CD4-positive, alpha-beta memory T cell (primary cell): ENCODE results near the gene SLC66A3. TPM values are rescaled to one million over a fixed set of nuclear protein-coding genes. Genes with fewer than 3 reads are reported as not detected.
A peak's percentile ranks its signal among the peaks of the same experiment; 100 is the strongest.

ENCODE experiments used
- CTCF ChIA-PET: fragments of 350-600 bp; sonication (Branson Sonifier 250); formaldehyde crosslinking; loops from one replicate; lab custom pipeline; 2021; ENCODE audit warnings: inconsistent platforms; ENCODE audit not compliant: partially characterized antibody; lab: Charles Lee
- POLR2A ChIA-PET: fragments of 350-600 bp; sonication (Branson Sonifier 250); formaldehyde crosslinking; loops from one replicate; lab custom pipeline; 2021; ENCODE audit not compliant: partially characterized antibody; lab: Charles Lee
- DNase-seq, 5 donors: peaks; one replicate each; pipeline versions ENCODE4 v3.0.0 to v3.0.0-alpha.2; 2020 to 2022; ENCODE audit warnings: mixed read lengths in 1 of 5
- H3K27ac ChIP-seq: one replicate; pipeline ENCODE4 v1.7.0; 2013; ENCODE audit warnings: low read depth, low read length
- H3K27me3 ChIP-seq: 2 replicates; pipeline ENCODE4 v1.7.0; 2013; ENCODE audit warnings: mild to moderate bottlenecking, low read length, moderate library complexity; ENCODE audit not compliant: insufficient read depth
- H3K36me3 ChIP-seq: 2 replicates; pipeline ENCODE4 v1.7.0; 2013; ENCODE audit warnings: mild to moderate bottlenecking, low read length, moderate library complexity; ENCODE audit not compliant: insufficient read depth
- H3K4me1 ChIP-seq: 2 replicates; pipeline ENCODE4 v1.7.0; 2013; ENCODE audit warnings: mild to moderate bottlenecking, low read length, moderate library complexity; ENCODE audit not compliant: insufficient read depth
- H3K4me3 ChIP-seq, 2 donors: one replicate each; pipeline ENCODE4 v1.7.0; 2013; ENCODE audit warnings: low read length in 2 of 2, mild to moderate bottlenecking in 1 of 2
- H3K9me3 ChIP-seq, 2 donors: one replicate each; pipeline ENCODE4 v1.7.0; 2013; ENCODE audit warnings: low read length in 2 of 2, control low read depth in 1 of 2; ENCODE audit not compliant: control insufficient read depth in 1 of 2
- H3K27ac Mint-ChIP-seq, 7 donors: one replicate each; pipeline ENCODE4 v1.8.0; 2020 to 2021; ENCODE audit warnings: mixed read lengths in 7 of 7, mild to moderate bottlenecking in 6 of 7, inconsistent platforms in 3 of 7, moderate library complexity in 3 of 7
- H3K27me3 Mint-ChIP-seq, 2 donors: one replicate each; pipeline ENCODE4 v1.8.0; 2020 to 2021; ENCODE audit warnings: mixed read lengths in 2 of 2
- H3K36me3 Mint-ChIP-seq, 2 donors: one replicate each; pipeline ENCODE4 v1.8.0; 2020 to 2021; ENCODE audit warnings: mixed read lengths in 2 of 2, inconsistent platforms in 1 of 2, mild to moderate bottlenecking in 1 of 2
- H3K4me1 Mint-ChIP-seq, 4 donors: one replicate each; pipeline ENCODE4 v1.8.0; 2020 to 2021; ENCODE audit warnings: mixed read lengths in 4 of 4, mild to moderate bottlenecking in 1 of 4
- H3K4me3 Mint-ChIP-seq, 8 donors: one replicate each; pipeline ENCODE4 v1.8.0; 2020 to 2021; ENCODE audit warnings: mixed read lengths in 8 of 8, mild to moderate bottlenecking in 7 of 8, moderate library complexity in 6 of 8, inconsistent platforms in 3 of 8
- H3K9me3 Mint-ChIP-seq, 8 donors: one replicate each; pipeline ENCODE4 v1.8.0; 2020 to 2021; ENCODE audit warnings: mixed read lengths in 8 of 8, mild to moderate bottlenecking in 5 of 8, inconsistent platforms in 3 of 8, moderate library complexity in 1 of 8
- intact Hi-C: fragments of 100-400 bp; cut with micrococcal nuclease; formaldehyde crosslinking; loops from one replicate; pipeline ENCODE4 v1.15.1; 2023
- polyA plus RNA-seq, 2 donors: library from polyadenylated mRNA; unstranded; fragments of 300-500 nt; fragmentation: Illumina TruSeq; gene quantifications; one replicate each; pipeline ENCODE4 v1.2.3, GENCODE V29; 2021
- total RNA-seq, 2 experiments: library from RNA; stranded (reverse); gene quantifications; one replicate each; pipeline ENCODE4 v1.2.3, GENCODE V29; 2021

SLC66A3 gene
- total and polyA plus RNA-seq, 4 experiments from 2014 or later: 27.9 to 110 (median 57.8) TPM

- Mint-ChIP-seq H3K9me3 (no peaks in the 10 kb centered on the region), H3K27ac (peak overlapping the region in 4 of 7 donors; percentile 37 to 81 (median 72)), H3K4me3 (peak overlapping the region in 4 of 8 donors; percentile 18 to 66 (median 40)), H3K36me3 (no peaks in the 10 kb centered on the region), H3K27me3 (no peaks in the 10 kb centered on the region), H3K4me1 (peaks cover 16 to 56% (median 42%) of the 10 kb centered on the region in 4 donors)
- Histone ChIP-seq H3K4me3 (no peak overlapping the region), H3K27ac (no peak overlapping the region), H3K27me3 (no peaks in the 10 kb centered on the region), H3K36me3 (no peaks in the 10 kb centered on the region), H3K9me3 (no peaks in the 10 kb centered on the region), H3K4me1 (peaks cover 53% of the 10 kb centered on the region)
- DNase-seq: no peak
- CTCF ChIA-PET: interaction anchor here (1.3 to 8.0 kb wide), 7 partner anchors 7 to 454 kb away, joined by 3 to 228 read pairs (median 11); no protein-coding TSS in a partner anchor
- intact Hi-C loops: no loop called here
- POLR2A ChIA-PET: interaction anchor here (2.0 to 2.1 kb wide), 3 partner anchors 24 to 296 kb away, joined by 9 to 26 read pairs (median 16); partner anchors contain the start of gene SLC66A3
These were observed 26.9 kb upstream of the SLC66A3 start for GRCh38 chr2:11128243-11128951.

- DNase-seq: peak; percentile 81 to 85 (median 85)
- H3K9me3 ChIP-seq: no peaks in the 10 kb centered on the region
- no peaks in the 10 kb centered on the region for H3K36me3 Mint-ChIP-seq
- H3K4me3 ChIP-seq: peak overlapping the region; percentile 19 to 57
- peak overlapping the region; percentile 54 for H3K27ac ChIP-seq
- H3K4me3 Mint-ChIP-seq: peak overlapping the region; percentile 77 to 93 (median 82)
- H3K36me3 ChIP-seq: no peaks in the 10 kb centered on the region
- intact Hi-C loops: loop anchor here (1.0 to 10.0 kb wide), 5 partner anchors 25 to 647 kb away; partner anchors contain the start of genes E2F6 and SLC66A3
- H3K4me1 ChIP-seq: peaks cover 48% of the 10 kb centered on the region
- ChIA-PET CTCF (interaction anchor here (0.8 to 8.0 kb wide), 24 partner anchors 9 to 453 kb away, joined by 3 to 228 read pairs (median 4); partner anchors contain the start of genes E2F6, PDIA6 and SLC66A3), POLR2A (interaction anchor here (0.8 to 2.1 kb wide), 10 partner anchors 25 to 317 kb away, joined by 3 to 26 read pairs (median 6); partner anchors contain the start of genes PDIA6, ROCK2 and SLC66A3)
- no peaks in the 10 kb centered on the region for H3K27me3 Mint-ChIP-seq
- H3K4me1 Mint-ChIP-seq: peaks cover 14 to 53% (median 37%) of the 10 kb centered on the region in 4 donors
- no peaks in the 10 kb centered on the region for H3K27me3 ChIP-seq
- peak overlapping the region; percentile 77 to 92 (median 84) for H3K27ac Mint-ChIP-seq
- no peaks in the 10 kb centered on the region for H3K9me3 Mint-ChIP-seq
These were observed 25.4 kb upstream of the SLC66A3 start for GRCh38 chr2:11129598-11130449.

GRCh38 chr2:11131166-11131920 lies 23.9 kb upstream of the SLC66A3 start:
- H3K27ac Mint-ChIP-seq: peak overlapping the region in 4 of 7 donors; percentile 25 to 80 (median 64)
- H3K4me1 ChIP-seq: peaks cover 46% of the 10 kb centered on the region
- CTCF ChIA-PET: interaction anchor here (1.0 to 8.0 kb wide), 27 partner anchors 10 to 653 kb away, joined by 3 to 228 read pairs (median 12); partner anchors contain the start of genes E2F6, PDIA6 and SLC66A3

GRCh38 chr2:11132036-11132671 lies 23.1 kb upstream of the SLC66A3 start:
- H3K27me3 ChIP-seq: no peaks in the 10 kb centered on the region
- ChIA-PET POLR2A (interaction anchor here (0.9 to 3.7 kb wide), 7 partner anchors 22 to 334 kb away, joined by 3 to 55 read pairs (median 8); partner anchors contain the start of genes E2F6, PDIA6, ROCK2 and SLC66A3), CTCF (interaction anchor here (0.7 to 8.0 kb wide), 56 partner anchors 8 to 652 kb away, joined by 3 to 228 read pairs (median 5); partner anchors contain the start of genes E2F6, PDIA6, ROCK2 and SLC66A3)
- Mint-ChIP-seq H3K27ac (peak overlapping the region; percentile 88 to 95 (median 90)), H3K27me3 (peaks cover 0 to 6% of the 10 kb centered on the region in 2 donors), H3K36me3 (peaks cover 0 to 3% of the 10 kb centered on the region in 2 donors), H3K4me1 (peaks cover 14 to 54% (median 34%) of the 10 kb centered on the region in 4 donors), H3K9me3 (no peaks in the 10 kb centered on the region), H3K4me3 (peak overlapping the region; percentile 67 to 93 (median 89))
- intact Hi-C loops: loop anchor here (1.0 to 10.0 kb wide), 5 partner anchors 63 to 645 kb away; partner anchors contain the start of gene E2F6
- peaks cover 46% of the 10 kb centered on the region for H3K4me1 ChIP-seq
- no peaks in the 10 kb centered on the region for H3K36me3 ChIP-seq
- H3K27ac ChIP-seq: no peak overlapping the region
- no peaks in the 10 kb centered on the region for H3K9me3 ChIP-seq
- no peak for DNase-seq
- peak overlapping the region in 1 of 2 donors; percentile 60 for H3K4me3 ChIP-seq

More at GRCh38 chr2:11131166-11131920, 23.9 kb upstream of the SLC66A3 start:
- intact Hi-C loops: loop anchor here (5.0 to 10.0 kb wide), 3 partner anchors 63 to 646 kb away; partner anchors contain the start of gene E2F6
- no peak for DNase-seq
- Histone ChIP-seq H3K27me3 (no peaks in the 10 kb centered on the region), H3K4me3 (no peak overlapping the region), H3K9me3 (no peaks in the 10 kb centered on the region), H3K27ac (no peak overlapping the region), H3K36me3 (no peaks in the 10 kb centered on the region)
- POLR2A ChIA-PET: interaction anchor here (2.0 to 3.7 kb wide), 3 partner anchors 23 to 319 kb away, joined by 8 to 55 read pairs (median 17); partner anchors contain the start of genes PDIA6, ROCK2 and SLC66A3
- peaks cover 0 to 3% of the 10 kb centered on the region in 2 donors for H3K36me3 Mint-ChIP-seq
- H3K9me3 Mint-ChIP-seq: no peaks in the 10 kb centered on the region
- peak overlapping the region in 6 of 8 donors; percentile 67 to 93 (median 89) for H3K4me3 Mint-ChIP-seq
- H3K27me3 Mint-ChIP-seq: peaks cover 0 to 2% of the 10 kb centered on the region in 2 donors
- peaks cover 14 to 54% (median 34%) of the 10 kb centered on the region in 4 donors for H3K4me1 Mint-ChIP-seq

GRCh38 chr2:11133238-11133935 lies 21.9 kb upstream of the SLC66A3 start:
- H3K27ac ChIP-seq: no peak overlapping the region

More at GRCh38 chr2:11133238-11133935, 21.9 kb upstream of the SLC66A3 start:
- Mint-ChIP-seq H3K36me3 (peaks cover 0 to 3% of the 10 kb centered on the region in 2 donors), H3K27me3 (peaks cover 0 to 6% of the 10 kb centered on the region in 2 donors), H3K4me3 (peak overlapping the region; percentile 67 to 93 (median 89)), H3K9me3 (no peaks in the 10 kb centered on the region), H3K27ac (peak overlapping the region; percentile 88 to 95 (median 90)), H3K4me1 (peaks cover 10 to 45% (median 27%) of the 10 kb centered on the region in 4 donors)
- no peaks in the 10 kb centered on the region for H3K27me3 ChIP-seq
- DNase-seq: no peak
- H3K4me1 ChIP-seq: peaks cover 37% of the 10 kb centered on the region
- peak overlapping the region; percentile 9 to 60 for H3K4me3 ChIP-seq
- ChIA-PET CTCF (interaction anchor here (0.6 to 8.0 kb wide), 51 partner anchors 9 to 651 kb away, joined by 3 to 228 read pairs (median 6); partner anchors contain the start of genes E2F6, PDIA6, ROCK2 and SLC66A3), POLR2A (interaction anchor here (0.6 to 3.7 kb wide), 11 partner anchors 9 to 1579 kb away, joined by 3 to 55 read pairs (median 4); partner anchors contain the start of genes E2F6, PDIA6 and SLC66A3)
- H3K36me3 ChIP-seq: no peaks in the 10 kb centered on the region
- intact Hi-C loops: loop anchor here (5.0 to 10.0 kb wide), 3 partner anchors 61 to 644 kb away; partner anchors contain the start of gene E2F6
- no peaks in the 10 kb centered on the region for H3K9me3 ChIP-seq
